ENCODE measurements around the gene LDLRAD4.

Gene LDLRAD4

GRCh38 chr18:13505780-13506345 is 287.3 kb downstream of the LDLRAD4 start:
- no peak overlapping the region for H3K9ac ChIP-seq (ENCODE audit: low read depth, low read length)
- no peaks in the 10 kb centered on the region for H3K27me3 ChIP-seq (ENCODE audit: insufficient read depth, low read length, poor library complexity)
- 0 out of 3 replicates have a peak, but pooled peaks have one; percentile 37 for ATAC-seq (ENCODE audit: insufficient read depth, low read depth)
- no peak overlapping the region for H3K4me2 ChIP-seq (ENCODE audit: insufficient read depth, low read length)
- H3K9me3 ChIP-seq (ENCODE audit: insufficient read depth, low read length, severe bottlenecking), result no peaks in the 10 kb centered on the region
- DNase-seq, result no peak
- H2AFZ ChIP-seq (ENCODE audit: low read depth, low read length), result no peak overlapping the region
- no peak overlapping the region for H3K4me3 ChIP-seq (ENCODE audit: low read depth in 1 of 2, low read length in 2 of 2)
- peaks cover 5% of the 10 kb centered on the region; the same call in 1 of the 2 replicates for H3K4me1 ChIP-seq (ENCODE audit: insufficient read depth, low read length)
- H4K20me1 ChIP-seq (ENCODE audit: insufficient read depth, low read length), result peaks cover 31% of the 10 kb centered on the region; the same call in 1 of the 2 replicates
- peaks cover 73% of the 10 kb centered on the region for H3K36me3 ChIP-seq (ENCODE audit: insufficient read depth, low read length)
- H3K79me2 ChIP-seq (ENCODE audit: insufficient read depth, low read length), result peaks cover 89% of the 10 kb centered on the region
- TF ChIP-seq EZH2 (IDR thresholded peaks at IDR 0.05; ENCODE audit: borderline replicate concordance, low read depth, low read length, severe bottlenecking) (no peak), CTCF (IDR thresholded peaks at IDR 0.05; ENCODE audit: borderline replicate concordance, extremely low read depth, low read length, poor library complexity, severe bottlenecking) (peak; percentile 12)
- H3K27ac ChIP-seq (ENCODE audit: low read length), result no peak overlapping the region

DNA sequence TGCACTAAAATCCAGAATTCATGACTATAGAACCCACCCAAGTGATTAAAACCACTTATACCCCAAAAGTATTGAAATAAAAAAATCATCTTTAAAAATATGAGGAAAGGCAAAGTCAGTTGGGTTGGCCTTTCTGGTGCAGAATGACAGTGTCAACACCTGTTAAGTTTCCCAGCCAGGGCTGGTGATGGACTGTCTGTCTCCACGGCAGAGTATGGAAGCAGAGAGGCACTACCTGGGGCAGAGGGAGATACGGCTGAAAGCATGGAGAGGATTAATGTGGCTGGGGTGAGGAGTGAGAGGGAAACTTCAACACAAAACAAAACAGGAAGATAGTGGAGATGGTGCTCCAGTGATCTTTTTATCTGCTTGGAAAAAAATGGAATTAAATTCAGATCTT is 292.0 kb downstream of the LDLRAD4 start:
- H3K36me3 ChIP-seq (ENCODE audit: insufficient read depth, low read length), result peaks cover 65% of the 10 kb centered on the region
- H3K27ac ChIP-seq (ENCODE audit: low read length), result peak overlapping the region; percentile 42; the same call in 1 of the 2 replicates
- no peak overlapping the region for H3K4me2 ChIP-seq (ENCODE audit: insufficient read depth, low read length)

GRCh38 chr18:13511961-13512577 is 293.5 kb downstream of the LDLRAD4 start:
- DNase-seq, result no peak
- H3K4me2 ChIP-seq (ENCODE audit: insufficient read depth, low read length), result no peak overlapping the region
- TF ChIP-seq EZH2 (IDR thresholded peaks at IDR 0.05; ENCODE audit: borderline replicate concordance, low read depth, low read length, severe bottlenecking) (no peak), CTCF (IDR thresholded peaks at IDR 0.05; ENCODE audit: borderline replicate concordance, extremely low read depth, low read length, poor library complexity, severe bottlenecking) (no peak)

More for the DNA sequence above, 292.0 kb downstream of the LDLRAD4 start:
- no peak for TF ChIP-seq CTCF (IDR thresholded peaks at IDR 0.05; ENCODE audit: borderline replicate concordance, extremely low read depth, low read length, poor library complexity, severe bottlenecking)
- no peak for TF ChIP-seq EZH2 (IDR thresholded peaks at IDR 0.05; ENCODE audit: borderline replicate concordance, low read depth, low read length, severe bottlenecking)
- Histone ChIP-seq H3K9ac (ENCODE audit: low read depth, low read length) (no peak overlapping the region), H3K79me2 (ENCODE audit: insufficient read depth, low read length) (peaks cover 96% of the 10 kb centered on the region), H4K20me1 (ENCODE audit: insufficient read depth, low read length) (peaks cover 22% of the 10 kb centered on the region; the same call in 1 of the 2 replicates), H3K4me3 (ENCODE audit: low read depth in 1 of 2, low read length in 2 of 2) (no peak overlapping the region), H3K27me3 (ENCODE audit: insufficient read depth, low read length, poor library complexity) (no peaks in the 10 kb centered on the region), H2AFZ (ENCODE audit: low read depth, low read length) (no peak overlapping the region), H3K9me3 (ENCODE audit: insufficient read depth, low read length, severe bottlenecking) (no peaks in the 10 kb centered on the region), H3K4me1 (ENCODE audit: insufficient read depth, low read length) (no peaks in the 10 kb centered on the region)
- ATAC-seq (ENCODE audit: insufficient read depth, low read depth) (no peak), DNase-seq (no peak)

More at GRCh38 chr18:13511961-13512577, 293.5 kb downstream of the LDLRAD4 start:
- no peak overlapping the region for H3K27ac ChIP-seq (ENCODE audit: low read length)
- peaks cover 74% of the 10 kb centered on the region for H3K36me3 ChIP-seq (ENCODE audit: insufficient read depth, low read length)
- no peak overlapping the region for H3K9ac ChIP-seq (ENCODE audit: low read depth, low read length)
- H3K4me1 ChIP-seq (ENCODE audit: insufficient read depth, low read length), result no peaks in the 10 kb centered on the region
- H3K9me3 ChIP-seq (ENCODE audit: insufficient read depth, low read length, severe bottlenecking), result no peaks in the 10 kb centered on the region
- H4K20me1 ChIP-seq (ENCODE audit: insufficient read depth, low read length), result peaks cover 16% of the 10 kb centered on the region; the same call in 1 of the 2 replicates
- peaks cover 98% of the 10 kb centered on the region for H3K79me2 ChIP-seq (ENCODE audit: insufficient read depth, low read length)
- H2AFZ ChIP-seq (ENCODE audit: low read depth, low read length), result no peak overlapping the region
- H3K27me3 ChIP-seq (ENCODE audit: insufficient read depth, low read length, poor library complexity), result no peaks in the 10 kb centered on the region
- H3K4me3 ChIP-seq (ENCODE audit: low read depth in 1 of 2, low read length in 2 of 2), result no peak overlapping the region
- peak; percentile 29; the same call in 2 of the 3 replicates for ATAC-seq (ENCODE audit: insufficient read depth, low read depth)

All from DND-41 (cell line).